GM19023 (cell line): ENCODE results near the gene RNF126.
"Not testable (repeated sequence)": the region's sequence is repeated elsewhere in the genome, so short reads cannot be mapped to it uniquely, and the experiment has no call there.

Experiments
- ATAC-seq: cut with Tn5 transposase; IDR thresholded peaks from one replicate; pipeline ENCODE4 v1.9.1; 2021; ENCODE audit warnings: mild to moderate bottlenecking, moderate library complexity; ENCODE audit not compliant: unreplicated experiment

The RNF126 gene

DNA sequence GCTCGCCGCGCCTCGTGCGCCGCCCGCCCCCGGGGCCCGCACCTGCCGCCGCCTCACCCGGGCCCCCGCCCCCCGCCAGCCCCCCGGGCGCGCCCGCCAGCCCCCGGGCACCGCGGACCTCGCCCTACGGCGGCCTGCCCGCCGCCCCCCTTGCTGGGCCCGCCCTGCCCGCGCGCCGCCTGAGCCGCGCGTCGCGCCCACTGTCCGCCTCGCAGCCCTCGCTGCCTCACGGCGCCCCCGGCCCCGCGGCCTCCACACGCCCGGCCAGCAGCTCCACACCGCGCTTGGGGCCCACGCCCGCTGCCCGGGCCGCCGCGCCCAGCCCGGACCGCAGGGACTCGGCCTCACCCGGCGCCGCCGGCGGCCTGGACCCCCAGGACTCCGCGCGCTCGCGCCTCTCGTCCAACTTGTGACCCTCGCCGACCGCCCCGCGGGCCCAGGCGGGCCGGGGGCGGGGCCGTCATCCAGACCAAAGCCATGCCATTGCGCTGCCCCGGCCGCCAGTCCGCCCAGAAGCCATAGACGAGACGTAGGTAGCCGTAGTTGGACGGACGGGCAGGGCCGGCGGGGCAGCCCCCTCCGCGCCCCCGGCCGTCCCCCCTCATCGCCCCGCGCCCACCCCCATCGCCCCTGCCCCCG lies 46.8 kb downstream of the RNF126 start:
- no peak for ATAC-seq

DNA sequence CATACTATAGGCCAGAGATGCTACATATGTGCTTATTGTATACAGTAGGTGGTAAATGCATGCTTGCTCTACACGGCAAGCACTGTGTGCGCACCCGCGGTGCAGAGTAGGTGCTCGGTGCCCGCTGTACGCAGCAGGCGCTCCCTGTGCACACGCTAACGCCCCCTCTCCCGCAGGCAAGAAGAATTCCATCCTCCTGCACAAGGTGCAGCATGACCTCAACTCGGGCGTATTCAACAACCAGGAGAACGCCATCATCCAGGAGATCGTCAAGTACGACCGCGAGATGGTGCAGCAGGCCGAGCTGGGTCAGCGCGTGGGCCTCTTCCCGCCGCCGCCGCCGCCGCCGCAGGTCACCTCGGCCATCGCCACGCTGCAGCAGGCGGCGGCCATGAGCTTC lies 47.4 kb downstream of the RNF126 start:
- no peak for ATAC-seq

GRCh38 chr19:613732-614567 lies 49.1 kb downstream of the RNF126 start:
- ATAC-seq = no peak

- ATAC-seq = no peak
Measured at GRCh38 chr19:612941-613340, 50.1 kb downstream of the RNF126 start.

DNA sequence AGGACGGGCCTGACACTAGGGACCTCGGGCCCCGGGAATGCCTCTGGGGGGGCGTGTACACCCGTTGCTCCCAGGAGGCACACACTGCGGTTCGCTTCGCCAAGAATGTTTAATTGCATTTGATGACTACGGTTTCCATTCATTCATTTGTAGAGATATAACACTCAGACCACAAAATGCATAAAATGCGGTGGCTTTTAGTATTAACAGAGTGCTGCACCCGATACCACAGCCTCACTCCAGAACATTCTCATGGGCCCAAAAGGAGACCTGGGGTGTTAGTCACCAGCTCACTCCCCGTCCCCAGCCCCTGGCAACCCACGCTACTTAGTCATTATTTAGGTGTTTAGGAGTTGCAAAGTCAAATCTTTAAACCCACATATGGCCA lies 51.5 kb downstream of the RNF126 start:
- no peak for ATAC-seq

GRCh38 chr19:610801-611480 lies 52.1 kb downstream of the RNF126 start:
- ATAC-seq = no peak

GRCh38 chr19:610071-610800 lies 52.8 kb downstream of the RNF126 start:
- no peak for ATAC-seq

DNA sequence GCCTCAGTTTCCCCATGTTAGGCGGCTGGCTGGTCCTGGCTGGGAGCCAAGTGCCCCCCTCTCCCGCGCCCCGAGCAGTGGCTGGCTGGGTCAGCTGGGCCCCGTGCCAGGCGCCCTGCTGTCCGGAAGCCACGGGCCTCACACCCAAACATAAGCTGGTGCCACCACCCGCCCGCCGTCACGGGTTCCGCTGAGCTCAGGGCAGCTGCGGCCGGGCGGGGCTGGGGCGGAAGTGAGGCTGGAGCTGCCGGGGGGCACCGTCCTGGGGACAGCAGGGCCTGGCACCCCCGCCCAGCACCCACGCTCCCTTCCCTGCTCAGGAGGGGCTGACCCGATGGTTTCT lies 54.0 kb downstream of the RNF126 start:
- ATAC-seq = no peak

- no peak for ATAC-seq
Measured at GRCh38 chr19:608155-609003, 54.6 kb downstream of the RNF126 start.

- no peak for ATAC-seq
Measured at GRCh38 chr19:607301-608154, 55.5 kb downstream of the RNF126 start.

- not testable (repeated sequence) for ATAC-seq
Measured at GRCh38 chr19:605061-605971, 57.7 kb downstream of the RNF126 start.

DNA sequence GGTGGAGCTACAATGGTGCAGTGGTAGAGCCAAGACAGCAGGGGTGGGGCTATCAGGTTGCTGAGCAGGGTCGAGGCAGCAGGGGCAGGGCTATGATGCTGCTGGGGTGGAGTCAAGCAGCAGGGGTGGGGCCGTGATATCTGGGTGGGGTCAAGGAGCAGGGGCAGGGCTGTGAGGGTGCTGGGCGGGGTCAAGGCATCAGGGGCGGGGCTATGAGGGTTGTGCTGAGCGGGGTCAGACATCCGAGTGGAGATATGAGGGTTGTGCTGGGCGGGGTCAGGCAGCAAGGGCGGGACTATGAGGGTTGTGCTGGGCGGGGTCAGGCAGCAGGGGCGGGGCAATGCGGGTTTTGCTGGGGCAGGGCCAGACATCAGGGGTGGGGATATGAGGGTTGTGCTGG lies 58.7 kb downstream of the RNF126 start:
- ATAC-seq = no peak

DNA sequence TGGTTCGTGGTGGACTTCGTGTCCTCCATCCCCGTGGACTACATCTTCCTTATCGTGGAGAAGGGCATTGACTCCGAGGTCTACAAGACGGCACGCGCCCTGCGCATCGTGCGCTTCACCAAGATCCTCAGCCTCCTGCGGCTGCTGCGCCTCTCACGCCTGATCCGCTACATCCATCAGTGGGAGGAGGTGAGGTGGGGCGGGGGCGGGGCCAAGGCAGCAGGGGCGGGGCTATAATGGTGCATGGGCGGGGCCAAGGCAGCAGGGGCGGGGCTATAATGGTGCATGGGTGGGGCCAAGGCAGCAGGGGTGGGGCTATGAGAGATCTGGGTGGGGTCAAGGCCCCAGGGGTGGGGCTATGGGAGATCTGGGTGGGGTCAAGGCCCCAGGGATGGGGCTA lies 59.2 kb downstream of the RNF126 start:
- ATAC-seq = not testable (repeated sequence)

- not testable (repeated sequence) for ATAC-seq
Measured at GRCh38 chr19:603302-603639, 59.7 kb downstream of the RNF126 start.

- no peak for ATAC-seq
Measured at GRCh38 chr19:602391-603301, 60.4 kb downstream of the RNF126 start.

DNA sequence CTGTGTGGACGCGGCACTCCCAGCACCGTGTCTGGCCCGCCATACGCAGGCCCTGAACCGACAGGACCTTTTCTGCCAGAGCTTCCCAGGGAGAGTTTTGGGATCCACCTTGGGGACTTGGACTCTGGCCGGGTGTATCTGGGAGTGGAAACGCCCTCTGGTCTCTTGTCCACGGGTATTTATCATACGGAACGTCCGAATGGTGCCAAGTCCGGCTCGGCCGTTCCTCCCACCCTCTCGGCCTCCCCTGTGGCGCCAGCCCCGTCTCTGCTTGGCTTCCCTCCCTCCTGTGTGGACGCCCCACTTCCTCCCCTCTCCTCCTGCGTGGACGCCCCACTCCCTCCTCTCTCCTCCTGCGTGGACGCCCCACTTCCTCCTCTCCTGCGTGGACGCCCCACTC lies 61.2 kb downstream of the RNF126 start:
- no peak for ATAC-seq

DNA sequence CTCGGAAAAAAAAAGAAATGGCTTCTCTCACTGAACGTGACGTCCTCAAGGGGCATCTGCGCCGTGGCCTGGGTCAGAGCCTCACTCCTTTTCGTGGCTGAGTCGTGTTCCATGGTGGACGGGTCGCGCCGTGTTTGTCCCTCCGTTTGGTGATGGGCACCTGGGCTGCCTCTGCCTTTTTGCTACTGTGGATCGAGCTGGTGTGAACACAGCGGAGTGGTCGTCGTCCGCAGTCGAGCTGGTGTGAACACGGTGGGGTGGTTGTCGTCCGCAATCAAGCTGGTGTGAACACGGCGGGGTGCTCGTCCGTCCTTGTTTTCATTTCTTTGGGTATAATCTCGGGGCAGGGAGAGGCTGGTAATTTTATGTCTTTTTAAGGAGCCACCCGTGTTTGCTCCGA lies 61.7 kb downstream of the RNF126 start:
- ATAC-seq = no peak
